ENCODE measurements around the gene SPACDR. TPM values are rescaled to one million over a fixed set of nuclear protein-coding genes. Genes with fewer than 3 reads are reported as not detected.

Gene SPACDR
- total RNA-seq, 1 experiment from 2014 or later: 1.5 TPM

DNA sequence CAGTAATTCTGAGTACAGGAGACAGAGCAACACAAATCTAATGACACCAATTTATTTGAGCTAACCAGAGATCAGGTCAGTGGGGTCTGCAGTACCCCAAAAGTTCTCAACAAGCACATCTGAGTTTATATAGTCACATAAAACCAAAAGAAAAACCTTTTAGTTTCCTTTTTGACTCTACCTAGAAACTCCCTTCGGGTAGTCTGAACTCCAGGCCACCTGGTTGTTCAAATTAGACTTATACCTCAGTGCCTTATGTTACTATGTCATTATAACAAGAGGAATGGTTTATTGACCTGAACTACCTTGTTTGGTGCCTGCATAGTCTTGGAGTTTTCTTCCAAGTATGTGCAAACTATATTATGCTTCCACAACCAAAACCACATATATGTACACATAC lies 50.2 kb downstream of the SPACDR start:
- DNase-seq (ENCODE audit: low read depth, low spot score) (no peak), ATAC-seq (no peak)
- Histone ChIP-seq H3K9me3 (ENCODE audit: control insufficient read depth, insufficient read depth, low read depth, low read length) (no peaks in the 10 kb centered on the region), H3K4me1 (ENCODE audit: control insufficient read depth, insufficient read depth, low read length) (no peaks in the 10 kb centered on the region), H3K27me3 (ENCODE audit: control insufficient read depth, insufficient read depth, low read length) (0 out of 2 replicates have a peak, but pooled peaks cover 2% of the 10 kb centered on the region), H3K27ac (ENCODE audit: low read length) (no peak overlapping the region), H3K4me3 (ENCODE audit: low read depth in 2 of 2, low read length in 2 of 2) (no peak overlapping the region), H3K36me3 (ENCODE audit: control insufficient read depth, insufficient read depth, low read length) (no peaks in the 10 kb centered on the region)
- POLR2A ChIA-PET: interaction anchor here (0.6 kb wide), 1 partner anchor 44 kb away, joined by 7 read pairs; no protein-coding TSS in a partner anchor
- TF ChIP-seq CTCF (IDR thresholded peaks at IDR 0.05) (no peak), POLR2AphosphoS5 (IDR thresholded peaks at IDR 0.05; ENCODE audit: low read depth, low read length) (no peak), SIN3A (IDR thresholded peaks at IDR 0.05; ENCODE audit: borderline replicate concordance, insufficient read depth, low read depth, low read length) (no peak), TCF7L2 (IDR thresholded peaks at IDR 0.05; ENCODE audit: low read depth, low read length) (no peak), REST (IDR thresholded peaks at IDR 0.05; ENCODE audit: insufficient read depth in 1 of 2, low read depth in 2 of 2, low read length in 1 of 2) (no peak)
- BruUV-seq (replicated peaks): no TSS peak
- intact Hi-C loops (cut with micrococcal nuclease; ENCODE audit: unreplicated experiment) (no loop called here), in situ Hi-C loops (cut with HindIII; ENCODE audit: low pct_unique_long_range_greater_than_20kb, low sequenced_read_pairs) (no loop called here)
- CTCF ChIA-PET: interaction anchor here (0.6 kb wide), 1 partner anchor 160 kb away, joined by 16 read pairs; no protein-coding TSS in a partner anchor

GRCh38 chr7:100413346-100413745 lies 50.7 kb downstream of the SPACDR start:
- Histone ChIP-seq H3K27me3 (ENCODE audit: control insufficient read depth, insufficient read depth, low read length) (0 out of 2 replicates have a peak, but pooled peaks cover 2% of the 10 kb centered on the region), H3K36me3 (ENCODE audit: control insufficient read depth, insufficient read depth, low read length) (no peaks in the 10 kb centered on the region), H3K4me1 (ENCODE audit: control insufficient read depth, insufficient read depth, low read length) (no peaks in the 10 kb centered on the region), H3K27ac (ENCODE audit: low read length) (no peak overlapping the region), H3K4me3 (ENCODE audit: low read depth in 2 of 2, low read length in 2 of 2) (no peak overlapping the region), H3K9me3 (ENCODE audit: control insufficient read depth, insufficient read depth, low read depth, low read length) (no peaks in the 10 kb centered on the region)
- BruUV-seq (replicated peaks): no TSS peak
- POLR2A ChIA-PET: interaction anchor here (0.6 kb wide), 1 partner anchor 45 kb away, joined by 7 read pairs; no protein-coding TSS in a partner anchor
- no peak for ATAC-seq
- no peak for DNase-seq (ENCODE audit: low read depth, low spot score)
- TF ChIP-seq TCF7L2 (IDR thresholded peaks at IDR 0.05; ENCODE audit: low read depth, low read length) (no peak), POLR2AphosphoS5 (IDR thresholded peaks at IDR 0.05; ENCODE audit: low read depth, low read length) (no peak), CTCF (IDR thresholded peaks at IDR 0.05) (no peak), SIN3A (IDR thresholded peaks at IDR 0.05; ENCODE audit: borderline replicate concordance, insufficient read depth, low read depth, low read length) (no peak), REST (IDR thresholded peaks at IDR 0.05; ENCODE audit: insufficient read depth in 1 of 2, low read depth in 2 of 2, low read length in 1 of 2) (no peak)
- CTCF ChIA-PET: no interaction called here
- in situ Hi-C loops (cut with HindIII; ENCODE audit: low pct_unique_long_range_greater_than_20kb, low sequenced_read_pairs): no loop called here
- intact Hi-C loops (cut with micrococcal nuclease; ENCODE audit: unreplicated experiment): no loop called here

Data from Panc1 (cell line).